ENCODE results near the gene MXD1.

MXD1 gene

GRCh38 chr2:69952336-69953115 is 37.6 kb downstream of the MXD1 start:
- no peak for DNase-seq (ENCODE audit: low read depth in 2 of 2)

DNA sequence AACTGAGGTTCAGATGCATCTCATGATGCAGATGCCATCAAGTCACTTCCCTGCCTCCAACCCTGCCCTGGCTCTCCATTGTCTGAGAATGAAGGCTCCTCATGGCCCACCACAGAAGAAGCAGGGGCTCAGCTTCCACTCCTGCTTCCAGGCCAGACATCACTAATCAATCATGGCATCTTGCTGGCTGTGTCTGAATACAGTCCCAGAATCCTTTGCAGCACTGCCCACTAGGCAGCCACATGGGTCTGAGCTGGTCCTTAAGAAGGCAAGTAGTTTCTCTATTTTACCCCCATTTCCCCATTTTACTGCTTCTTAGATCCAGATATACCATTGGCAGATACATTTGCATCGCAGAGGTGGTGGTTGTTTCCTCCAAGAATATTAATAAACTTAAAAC is 39.2 kb downstream of the MXD1 start:
- no peak for DNase-seq (ENCODE audit: low read depth in 2 of 2)

GRCh38 chr2:69955029-69955428 is 40.1 kb downstream of the MXD1 start:
- DNase-seq (ENCODE audit: low read depth in 2 of 2) = no peak

GRCh38 chr2:69956475-69956979 is 41.6 kb downstream of the MXD1 start:
- no peak for DNase-seq (ENCODE audit: low read depth in 2 of 2)

DNA sequence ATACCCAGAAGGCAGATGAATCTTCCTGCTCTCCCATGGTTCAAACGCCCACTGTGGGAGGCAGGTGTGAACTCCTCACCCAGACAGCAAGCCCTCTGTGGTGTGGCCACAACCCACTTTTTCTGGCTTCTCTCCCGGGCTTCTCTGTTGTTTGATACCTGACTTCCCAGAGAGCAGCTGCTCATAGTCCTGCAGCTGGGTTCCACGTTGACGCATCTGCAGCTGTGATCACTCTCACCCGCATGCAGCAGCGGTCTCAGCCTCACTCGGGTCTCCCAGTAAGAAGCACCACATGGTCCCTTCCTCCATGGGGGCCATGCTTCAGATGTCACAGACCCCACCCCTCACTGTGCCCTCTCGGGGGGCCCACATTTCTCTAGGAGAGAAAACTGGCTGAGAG is 43.1 kb downstream of the MXD1 start:
- DNase-seq (ENCODE audit: low read depth in 2 of 2) = no peak

- no peak for DNase-seq (ENCODE audit: low read depth in 2 of 2)
Measured at GRCh38 chr2:69958480-69958879, 43.6 kb downstream of the MXD1 start.

- DNase-seq (ENCODE audit: low read depth in 2 of 2) = no peak
Measured at GRCh38 chr2:69959425-69959824, 44.5 kb downstream of the MXD1 start.

- DNase-seq (ENCODE audit: low read depth in 2 of 2) = no peak
Measured at GRCh38 chr2:69960821-69961220, 45.9 kb downstream of the MXD1 start.

DNA sequence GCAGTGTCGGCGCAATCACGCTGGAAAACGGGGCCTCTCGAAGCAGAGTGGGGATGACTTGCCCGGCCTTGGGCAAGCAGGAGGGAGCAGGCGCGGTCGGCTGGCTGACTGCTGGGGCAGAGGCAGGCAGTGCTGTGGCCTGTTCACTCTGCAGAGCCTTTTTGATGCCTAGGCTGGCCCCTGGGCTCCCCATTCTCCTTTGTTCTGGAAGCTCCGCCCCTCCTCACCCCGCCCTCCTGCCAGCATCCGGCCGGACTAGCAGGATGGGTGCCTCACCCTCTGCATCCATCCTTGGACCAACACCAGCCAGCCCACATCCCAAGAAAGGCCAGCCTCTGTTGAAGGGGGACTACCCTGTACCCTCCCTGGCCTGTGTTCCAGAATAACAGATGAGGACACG is 46.6 kb downstream of the MXD1 start, which contains the start of gene ASPRV1:
Gene ASPRV1 (minus strand): TSS at position 136 of the 400 bp plus-strand sequence. CDS start 195 bp downstream, outside the sequence.
- no peak for DNase-seq (ENCODE audit: low read depth in 2 of 2)

GRCh38 chr2:69962986-69963730 is 48.2 kb downstream of the MXD1 start:
- DNase-seq (ENCODE audit: low read depth in 2 of 2) = no peak

DNA sequence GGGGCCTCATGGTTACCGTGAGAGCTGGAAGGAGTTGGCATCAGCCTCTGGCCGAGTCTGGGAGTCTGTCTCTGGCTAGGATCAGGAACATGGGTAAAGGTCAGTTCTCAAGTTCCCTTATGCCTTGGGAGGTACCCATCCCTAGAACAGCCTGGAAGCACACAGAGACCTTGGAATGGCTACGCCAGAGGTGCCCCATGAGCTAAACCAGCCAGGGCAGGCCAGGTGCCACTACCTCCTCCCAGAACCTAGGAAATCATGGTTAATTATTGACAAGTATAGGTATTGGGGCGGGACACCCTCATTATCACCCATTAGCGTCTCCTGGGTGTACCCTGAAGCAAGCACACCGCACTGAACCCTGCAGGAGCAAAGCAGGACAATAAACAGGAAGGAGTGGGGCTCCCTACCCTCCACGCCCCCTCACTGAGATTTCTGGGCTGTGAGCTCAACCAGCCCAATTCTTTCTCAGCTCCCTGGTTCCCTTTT is 49.5 kb downstream of the MXD1 start:
- DNase-seq (ENCODE audit: low read depth in 2 of 2) = no peak

- no peak for DNase-seq (ENCODE audit: low read depth in 2 of 2)
Measured at GRCh38 chr2:69965756-69966445, 51.0 kb downstream of the MXD1 start.

GRCh38 chr2:69966496-69966895 is 51.6 kb downstream of the MXD1 start:
- DNase-seq (ENCODE audit: low read depth in 2 of 2) = no peak

GRCh38 chr2:69968609-69969008 is 53.7 kb downstream of the MXD1 start:
- DNase-seq (ENCODE audit: low read depth in 2 of 2) = no peak

DNA sequence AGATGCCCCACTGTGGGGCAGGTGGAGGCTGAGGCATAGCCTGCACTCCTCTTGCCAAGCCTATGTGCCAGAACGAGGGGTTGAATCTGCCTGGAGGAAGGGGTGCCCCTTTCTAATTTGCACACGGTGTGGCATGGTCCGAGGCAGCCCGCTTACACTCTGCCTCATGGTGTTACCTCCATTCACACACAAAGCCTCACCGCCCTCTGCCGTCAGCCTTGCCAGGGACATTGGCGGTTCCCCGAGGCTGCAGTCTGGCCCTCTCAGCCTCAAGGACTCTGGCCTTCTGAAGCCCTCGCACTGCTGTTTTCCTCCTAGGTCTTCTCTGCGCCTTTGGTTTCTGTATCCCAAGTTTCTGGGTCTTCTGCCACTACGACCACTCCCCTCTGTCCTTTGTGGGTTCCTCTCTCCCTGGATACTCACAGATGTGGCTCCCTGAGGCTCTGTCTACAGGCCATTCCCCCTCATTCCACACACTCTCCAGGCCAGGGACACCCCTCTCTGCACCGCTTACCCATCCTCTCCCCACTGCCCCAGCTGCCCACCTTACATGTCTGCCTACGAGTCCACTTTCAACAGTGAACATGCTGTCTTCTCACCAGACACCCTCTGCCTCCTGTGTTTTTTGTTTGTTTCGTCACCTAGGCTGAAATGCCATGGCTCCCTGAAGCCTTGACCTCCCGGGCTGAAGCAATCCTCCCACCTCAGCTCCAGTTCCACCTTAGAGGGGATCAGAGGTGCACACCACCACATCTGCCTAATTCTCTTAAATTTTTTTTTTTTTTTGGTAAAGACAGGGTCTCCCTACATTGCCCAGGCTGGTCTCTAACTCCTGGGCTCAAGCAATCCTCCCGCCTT is 54.4 kb downstream of the MXD1 start:
- DNase-seq (ENCODE audit: low read depth in 2 of 2) = no peak

DNA sequence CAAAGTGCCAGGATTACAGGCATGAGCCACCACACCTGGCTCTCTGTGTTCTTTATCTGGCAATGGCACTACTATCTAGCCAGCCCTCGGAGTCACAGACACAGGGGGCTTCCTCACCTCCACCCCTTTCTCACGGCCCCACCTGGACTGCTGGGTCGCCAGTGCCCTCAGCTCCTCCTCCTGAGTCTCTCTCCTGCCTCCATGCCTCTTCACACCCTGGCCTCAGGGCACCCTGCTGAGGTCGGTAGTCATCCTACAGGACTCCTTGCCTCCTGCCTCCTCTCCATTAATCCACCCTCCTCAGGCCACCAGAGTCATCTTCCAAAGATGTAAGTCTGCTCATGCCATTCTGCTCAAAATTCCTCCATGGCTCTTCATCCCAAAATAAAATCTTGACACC is 55.1 kb downstream of the MXD1 start:
- DNase-seq (ENCODE audit: low read depth in 2 of 2) = no peak

DNA sequence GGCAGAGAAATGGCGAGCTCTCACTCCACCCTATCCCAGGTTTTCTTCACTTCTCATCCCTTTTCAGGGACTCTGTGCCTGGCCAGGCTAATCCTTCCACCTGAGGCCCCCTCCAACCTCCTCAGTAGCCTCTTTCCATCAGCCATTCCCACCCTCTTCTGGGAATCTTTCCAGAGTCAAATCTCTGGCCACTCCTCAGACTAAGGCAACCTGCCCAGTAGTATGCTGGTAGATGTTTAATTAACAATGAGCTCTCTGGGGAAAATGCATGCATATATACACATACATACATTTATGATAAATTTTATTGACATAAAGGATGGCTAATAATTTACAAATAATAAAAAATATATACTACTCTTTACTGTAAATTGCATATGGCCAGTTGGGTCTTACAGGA is 57.9 kb downstream of the MXD1 start:
- DNase-seq (ENCODE audit: low read depth in 2 of 2) = no peak

GRCh38 chr2:69973335-69973735 is 58.4 kb downstream of the MXD1 start:
- DNase-seq (ENCODE audit: low read depth in 2 of 2) = no peak

DNA sequence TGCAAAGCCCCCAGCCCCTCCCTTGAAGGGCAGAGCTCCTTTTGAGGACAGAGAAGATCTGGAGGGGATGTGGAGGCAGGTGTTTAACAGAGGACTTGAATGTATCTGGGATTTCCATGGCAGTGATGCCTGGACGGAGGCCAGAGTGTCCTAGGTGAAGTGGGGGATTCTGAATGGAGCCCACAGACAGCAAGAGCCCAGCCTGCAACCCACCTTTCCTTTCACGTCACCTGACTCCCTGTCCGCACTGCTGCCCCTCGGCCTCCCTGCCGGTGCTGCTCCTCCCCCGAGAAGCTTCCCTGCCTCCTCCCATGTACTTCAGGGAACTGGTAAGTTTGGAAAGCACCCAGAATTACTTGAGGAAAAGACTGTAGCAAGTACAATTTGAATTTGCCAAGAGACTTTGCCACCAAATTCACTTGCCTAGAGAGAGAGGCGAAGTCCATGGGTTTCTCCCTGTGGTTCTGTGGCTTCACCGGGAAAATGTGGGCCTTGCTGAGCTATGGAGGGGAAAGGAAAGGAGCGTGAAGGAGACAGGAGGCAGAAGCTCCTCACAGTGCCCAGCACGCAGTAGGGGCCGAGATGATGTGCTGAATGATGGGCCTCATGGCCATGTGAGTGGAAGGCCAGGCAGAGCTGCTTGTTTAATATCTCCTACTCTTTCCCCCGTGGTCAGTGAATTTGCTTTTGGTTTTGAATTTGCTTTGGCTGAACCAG is 60.4 kb downstream of the MXD1 start:
- no peak for DNase-seq (ENCODE audit: low read depth in 2 of 2)

GRCh38 chr2:69975853-69976462 is 61.0 kb downstream of the MXD1 start:
- DNase-seq (ENCODE audit: low read depth in 2 of 2) = no peak

Measured in stimulated activated CD8-positive, alpha-beta memory T cell treated with anti-CD3 and anti-CD28 coated beads, Interleukin-7, amount 100 ng/mL, for 1 hour (primary cell).